ENCODE data around the gene SF3B5. TPM values are rescaled to one million over a fixed set of nuclear protein-coding genes. Genes with fewer than 3 reads are reported as not detected.
"Not testable (repeated sequence)": the region's sequence is repeated elsewhere in the genome, so short reads cannot be mapped to it uniquely, and the experiment has no call there.

Gene SF3B5
- polyA plus RNA-seq, 1 experiment: 261 TPM

- no peak for TF ChIP-seq CTCF (IDR thresholded peaks at IDR 0.05; ENCODE audit: insufficient read depth, low read depth, low read length)
- ChIA-PET CTCF (interaction anchor here (1.1 kb wide), 1 partner anchor 50 kb away, joined by 4 read pairs; no protein-coding TSS in a partner anchor), POLR2A (no interaction called here)
These were observed 5.0 kb downstream of the SF3B5 start for GRCh38 chr6:144090384-144090783.

GRCh38 chr6:144087789-144088426 is 7.5 kb downstream of the SF3B5 start:
- no peak for TF ChIP-seq CTCF (IDR thresholded peaks at IDR 0.05; ENCODE audit: insufficient read depth, low read depth, low read length)

More at GRCh38 chr6:144090384-144090783, 5.0 kb downstream of the SF3B5 start:
- no peak for DNase-seq (ENCODE audit: low read depth)
- Histone ChIP-seq H3K36me3 (ENCODE audit: control insufficient read depth, insufficient read depth, low read length) (no peaks in the 10 kb centered on the region), H3K4me3 (ENCODE audit: low read depth, low read length) (no peak overlapping the region), H3K27me3 (ENCODE audit: control insufficient read depth, insufficient read depth, low read length) (no peaks in the 10 kb centered on the region)

GRCh38 chr6:144086959-144087358 is 8.4 kb downstream of the SF3B5 start:
- Histone ChIP-seq H3K4me3 (ENCODE audit: low read depth, low read length) (no peak overlapping the region), H3K36me3 (ENCODE audit: control insufficient read depth, insufficient read depth, low read length) (no peaks in the 10 kb centered on the region), H3K27me3 (ENCODE audit: control insufficient read depth, insufficient read depth, low read length) (no peaks in the 10 kb centered on the region)
- TF ChIP-seq CTCF (IDR thresholded peaks at IDR 0.05; ENCODE audit: insufficient read depth, low read depth, low read length): no peak
- ChIA-PET CTCF (no interaction called here), POLR2A (no interaction called here)
- no peak for DNase-seq (ENCODE audit: low read depth)

More at GRCh38 chr6:144087789-144088426, 7.5 kb downstream of the SF3B5 start:
- ChIA-PET POLR2A (no interaction called here), CTCF (interaction anchor here (0.8 to 1.4 kb wide), 2 partner anchors 74 to 148 kb away, joined by 3 to 4 read pairs; no protein-coding TSS in a partner anchor)
- DNase-seq (ENCODE audit: low read depth): no peak
- H3K36me3 ChIP-seq (ENCODE audit: control insufficient read depth, insufficient read depth, low read length): no peaks in the 10 kb centered on the region
- no peaks in the 10 kb centered on the region for H3K27me3 ChIP-seq (ENCODE audit: control insufficient read depth, insufficient read depth, low read length)
- H3K4me3 ChIP-seq (ENCODE audit: low read depth, low read length): no peak overlapping the region

- no peak overlapping the region for H3K4me3 ChIP-seq (ENCODE audit: low read depth, low read length)
- ChIA-PET CTCF (no interaction called here), POLR2A (no interaction called here)
- no peaks in the 10 kb centered on the region for H3K27me3 ChIP-seq (ENCODE audit: control insufficient read depth, insufficient read depth, low read length)
- H3K36me3 ChIP-seq (ENCODE audit: control insufficient read depth, insufficient read depth, low read length): no peaks in the 10 kb centered on the region
- no peak for DNase-seq (ENCODE audit: low read depth)
- no peak for TF ChIP-seq CTCF (IDR thresholded peaks at IDR 0.05; ENCODE audit: insufficient read depth, low read depth, low read length)
These were observed 12.2 kb downstream of the SF3B5 start for GRCh38 chr6:144083172-144083571.

- H3K27me3 ChIP-seq (ENCODE audit: control insufficient read depth, insufficient read depth, low read length); DNase-seq (ENCODE audit: low read depth); POLR2A ChIA-PET; CTCF ChIA-PET; H3K4me3 ChIP-seq (ENCODE audit: low read depth, low read length); H3K36me3 ChIP-seq (ENCODE audit: control insufficient read depth, insufficient read depth, low read length): not testable (repeated sequence)
These were observed 13.0 kb downstream of the SF3B5 start for GRCh38 chr6:144082412-144082811.

- Histone ChIP-seq H3K27me3 (ENCODE audit: control insufficient read depth, insufficient read depth, low read length) (peaks cover 1% of the 10 kb centered on the region; the same call in 1 of the 2 replicates), H3K36me3 (ENCODE audit: control insufficient read depth, insufficient read depth, low read length) (no peaks in the 10 kb centered on the region), H3K4me3 (ENCODE audit: low read depth, low read length) (no peak overlapping the region)
- ChIA-PET CTCF (no interaction called here), POLR2A (no interaction called here)
- no peak for DNase-seq (ENCODE audit: low read depth)
- TF ChIP-seq CTCF (IDR thresholded peaks at IDR 0.05; ENCODE audit: insufficient read depth, low read depth, low read length): no peak
These were observed 17.5 kb downstream of the SF3B5 start for GRCh38 chr6:144077871-144078270.
